Osteocyte (in vitro differentiated cells): ENCODE data around the gene LIMK2. TPM values are rescaled to one million over a fixed set of nuclear protein-coding genes. Genes with fewer than 3 reads are reported as not detected.

ENCODE experiments used
- DNase-seq: peaks from one replicate; pipeline ENCODE4 v3.0.0; 2021; ENCODE audit warnings: mixed read lengths; ENCODE audit not compliant: unreplicated experiment; ENCODE audit errors: extremely low spot score
- H3K27ac Mint-ChIP-seq: one replicate; pipeline ENCODE4 v1.8.0; 2021; ENCODE audit warnings: mild to moderate bottlenecking, mixed read lengths; ENCODE audit not compliant: unreplicated experiment
- H3K27me3 Mint-ChIP-seq: one replicate; pipeline ENCODE4 v1.8.0; 2021; ENCODE audit warnings: mixed read lengths; ENCODE audit not compliant: unreplicated experiment
- H3K36me3 Mint-ChIP-seq: one replicate; pipeline ENCODE4 v1.8.0; 2021; ENCODE audit warnings: mixed read lengths; ENCODE audit not compliant: unreplicated experiment
- H3K4me1 Mint-ChIP-seq: one replicate; pipeline ENCODE4 v1.8.0; 2021; ENCODE audit warnings: mixed read lengths; ENCODE audit not compliant: unreplicated experiment
- H3K4me3 Mint-ChIP-seq: one replicate; pipeline ENCODE4 v1.8.0; 2021; ENCODE audit warnings: mild to moderate bottlenecking, moderate library complexity, mixed read lengths; ENCODE audit not compliant: unreplicated experiment
- H3K9me3 Mint-ChIP-seq: one replicate; pipeline ENCODE4 v1.8.0; 2021; ENCODE audit warnings: mixed read lengths; ENCODE audit not compliant: unreplicated experiment
- total RNA-seq: library from RNA; stranded (reverse); gene quantifications from 2 replicates; pipeline ENCODE4 v1.2.1, GENCODE V29; 2021
- TF ChIP-seq, protein P1 (sequence below): fragments of 200-600 bp; sonication (generic); IDR thresholded peaks from 2 replicates; pipeline ENCODE4 v1.5.0; 2021; ENCODE audit warnings: antibody characterized with exemption, mild to moderate bottlenecking, moderate library complexity

Gene LIMK2
- total RNA-seq, 1 donor from 2014 or later = 49.8 TPM

DNA sequence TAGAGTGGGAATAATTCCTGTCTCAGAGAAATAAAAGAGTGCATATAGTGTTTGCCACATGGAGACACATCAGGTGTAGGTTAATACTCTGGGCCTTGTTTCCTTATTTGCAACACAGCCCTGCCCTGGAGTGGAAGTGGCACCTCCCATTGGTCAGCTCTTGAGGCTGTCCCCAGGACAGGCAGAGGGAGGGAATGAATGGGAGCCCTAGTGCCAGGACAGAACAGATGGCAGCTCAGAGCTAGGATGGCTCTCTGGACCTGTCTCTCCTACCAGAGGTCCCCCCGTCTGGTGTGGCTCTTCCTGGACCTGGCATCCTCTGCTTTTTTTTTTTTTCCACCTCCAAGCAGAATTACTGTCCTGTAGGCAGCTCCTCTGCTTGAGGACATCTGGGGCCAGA is 35.6 kb downstream of the LIMK2 start:
- H3K27ac Mint-ChIP-seq = peak overlapping the region; percentile 90
- no peak for DNase-seq
- no peaks in the 10 kb centered on the region for H3K27me3 Mint-ChIP-seq
- no peaks in the 10 kb centered on the region for H3K9me3 Mint-ChIP-seq
- no peaks in the 10 kb centered on the region for H3K36me3 Mint-ChIP-seq
- peaks cover 68% of the 10 kb centered on the region for H3K4me1 Mint-ChIP-seq
- peak overlapping the region; percentile 91 for H3K4me3 Mint-ChIP-seq
- TF ChIP-seq, protein P1, sequence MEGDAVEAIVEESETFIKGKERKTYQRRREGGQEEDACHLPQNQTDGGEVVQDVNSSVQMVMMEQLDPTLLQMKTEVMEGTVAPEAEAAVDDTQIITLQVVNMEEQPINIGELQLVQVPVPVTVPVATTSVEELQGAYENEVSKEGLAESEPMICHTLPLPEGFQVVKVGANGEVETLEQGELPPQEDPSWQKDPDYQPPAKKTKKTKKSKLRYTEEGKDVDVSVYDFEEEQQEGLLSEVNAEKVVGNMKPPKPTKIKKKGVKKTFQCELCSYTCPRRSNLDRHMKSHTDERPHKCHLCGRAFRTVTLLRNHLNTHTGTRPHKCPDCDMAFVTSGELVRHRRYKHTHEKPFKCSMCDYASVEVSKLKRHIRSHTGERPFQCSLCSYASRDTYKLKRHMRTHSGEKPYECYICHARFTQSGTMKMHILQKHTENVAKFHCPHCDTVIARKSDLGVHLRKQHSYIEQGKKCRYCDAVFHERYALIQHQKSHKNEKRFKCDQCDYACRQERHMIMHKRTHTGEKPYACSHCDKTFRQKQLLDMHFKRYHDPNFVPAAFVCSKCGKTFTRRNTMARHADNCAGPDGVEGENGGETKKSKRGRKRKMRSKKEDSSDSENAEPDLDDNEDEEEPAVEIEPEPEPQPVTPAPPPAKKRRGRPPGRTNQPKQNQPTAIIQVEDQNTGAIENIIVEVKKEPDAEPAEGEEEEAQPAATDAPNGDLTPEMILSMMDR = no peak

- Mint-ChIP-seq H3K4me1 (peaks cover 67% of the 10 kb centered on the region), H3K27me3 (no peaks in the 10 kb centered on the region), H3K36me3 (no peaks in the 10 kb centered on the region), H3K9me3 (no peaks in the 10 kb centered on the region), H3K27ac (peak overlapping the region; percentile 90), H3K4me3 (peak overlapping the region; percentile 91)
- DNase-seq = peak; percentile 93
- TF ChIP-seq, protein P1 = no peak
Observed at GRCh38 chr22:31248138-31248745, 36.1 kb downstream of the LIMK2 start.

DNA sequence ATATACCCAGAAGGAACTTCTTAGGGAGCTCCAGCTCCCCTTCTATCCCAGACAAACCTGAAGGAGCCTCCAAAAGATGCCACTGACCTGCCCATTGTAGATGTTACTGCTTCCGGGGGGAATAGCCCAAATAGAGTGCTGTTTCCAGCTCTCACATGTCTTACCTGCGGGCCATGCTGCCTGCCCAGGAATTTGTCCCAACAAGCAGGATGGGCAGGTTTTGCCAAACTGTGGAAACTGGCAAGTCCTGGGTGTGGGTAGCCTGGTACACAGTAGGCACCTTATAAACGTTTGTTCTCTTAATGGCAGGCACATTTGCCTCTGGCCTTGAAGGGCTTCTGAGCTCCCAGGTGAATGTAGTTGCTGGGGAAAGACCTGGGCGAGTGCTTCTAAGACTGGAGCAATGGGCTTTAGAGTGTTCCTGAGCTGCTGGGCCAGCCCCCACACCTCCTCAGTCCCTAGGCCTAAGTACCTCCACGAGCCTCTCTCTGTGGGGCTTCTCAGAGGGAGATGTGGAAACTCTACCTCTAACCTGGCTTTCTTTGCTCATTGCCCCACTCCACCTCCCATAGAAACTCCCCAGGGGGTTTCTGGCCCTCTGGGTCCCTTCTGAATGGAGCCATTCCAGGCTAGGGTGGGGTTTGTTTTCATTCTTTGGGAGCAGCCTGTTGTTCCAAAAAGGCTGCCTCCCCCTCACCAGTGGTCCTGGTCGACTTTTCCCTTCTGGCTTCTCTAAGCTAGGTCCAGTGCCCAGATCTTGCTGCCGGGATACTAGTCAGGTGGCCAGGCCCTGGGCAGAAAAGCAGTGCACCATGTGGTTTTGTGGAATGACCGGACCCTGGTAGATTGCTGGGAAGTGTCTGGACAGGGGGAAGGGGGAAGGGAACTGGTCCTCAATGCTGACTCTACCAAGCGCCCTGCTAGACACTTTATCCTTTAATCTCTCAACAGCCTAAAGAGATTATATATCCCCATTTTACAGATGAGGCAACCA is 37.2 kb downstream of the LIMK2 start:
- Mint-ChIP-seq H3K27me3 (no peaks in the 10 kb centered on the region), H3K4me1 (peaks cover 57% of the 10 kb centered on the region), H3K36me3 (peaks cover under 1% of the 10 kb centered on the region), H3K9me3 (no peaks in the 10 kb centered on the region), H3K27ac (peak overlapping the region; percentile 90), H3K4me3 (peak overlapping the region; percentile 91)
- TF ChIP-seq, protein P1 = no peak
- no peak for DNase-seq

DNA sequence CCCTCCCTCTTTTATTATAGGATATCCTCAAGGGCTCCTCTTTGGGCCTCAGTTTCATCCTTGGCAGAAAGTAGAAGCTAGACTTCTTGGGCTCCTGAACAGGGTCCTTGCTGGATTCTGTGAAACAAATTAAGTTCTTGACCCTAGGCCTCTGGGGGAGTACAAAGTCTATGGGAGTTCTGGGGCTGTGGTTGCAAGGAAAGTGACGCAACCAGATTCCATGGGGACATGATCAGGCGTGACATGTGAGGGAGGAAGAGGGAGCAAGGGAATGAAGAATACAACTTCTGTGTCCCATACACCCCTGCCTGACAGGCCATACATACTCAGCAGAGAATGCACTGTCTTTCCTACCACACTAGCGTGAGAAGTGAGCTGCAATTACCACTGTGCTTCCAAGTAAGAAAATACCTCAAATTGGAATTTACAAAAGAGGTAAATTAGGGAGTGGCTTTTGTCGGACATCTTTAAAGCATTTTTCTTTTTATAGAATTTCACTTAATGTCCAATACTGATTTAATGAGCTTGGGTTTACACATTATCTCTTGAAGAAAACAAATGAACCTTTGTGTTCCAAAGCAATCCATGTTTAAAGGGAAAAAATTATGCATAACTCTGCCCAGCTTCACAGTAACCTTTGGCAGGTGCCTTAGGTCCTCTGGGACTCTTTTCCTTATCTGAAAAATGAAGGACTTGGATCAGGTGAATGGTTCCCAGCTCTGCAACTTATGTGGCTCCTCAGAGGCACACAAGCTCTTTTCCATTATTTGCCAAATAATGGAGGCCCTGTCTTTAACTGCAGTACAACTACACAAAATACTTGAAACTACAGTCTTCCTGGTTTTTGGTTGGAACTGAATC is 38.9 kb downstream of the LIMK2 start:
- peak overlapping the region; percentile 90 for H3K27ac Mint-ChIP-seq
- H3K27me3 Mint-ChIP-seq = no peaks in the 10 kb centered on the region
- H3K9me3 Mint-ChIP-seq = no peaks in the 10 kb centered on the region
- TF ChIP-seq, protein P1 = no peak
- H3K4me3 Mint-ChIP-seq = peak overlapping the region; percentile 91
- peaks cover 48% of the 10 kb centered on the region for H3K4me1 Mint-ChIP-seq
- no peak for DNase-seq
- H3K36me3 Mint-ChIP-seq = peaks cover 2% of the 10 kb centered on the region
